NCI-H2227 (cell line): Measurements from ENCODE around the gene STAM.
A peak's percentile ranks its signal among the peaks of the same experiment; 100 is the strongest.
"Not testable (repeated sequence)": the region's sequence is repeated elsewhere in the genome, so short reads cannot be mapped to it uniquely, and the experiment has no call there.

Source experiments
- DNase-seq: peaks from one replicate; lab custom pipeline; 2025; ENCODE audit not compliant: unreplicated experiment; lab: John Stamatoyannopoulos, UW

Gene STAM

DNA sequence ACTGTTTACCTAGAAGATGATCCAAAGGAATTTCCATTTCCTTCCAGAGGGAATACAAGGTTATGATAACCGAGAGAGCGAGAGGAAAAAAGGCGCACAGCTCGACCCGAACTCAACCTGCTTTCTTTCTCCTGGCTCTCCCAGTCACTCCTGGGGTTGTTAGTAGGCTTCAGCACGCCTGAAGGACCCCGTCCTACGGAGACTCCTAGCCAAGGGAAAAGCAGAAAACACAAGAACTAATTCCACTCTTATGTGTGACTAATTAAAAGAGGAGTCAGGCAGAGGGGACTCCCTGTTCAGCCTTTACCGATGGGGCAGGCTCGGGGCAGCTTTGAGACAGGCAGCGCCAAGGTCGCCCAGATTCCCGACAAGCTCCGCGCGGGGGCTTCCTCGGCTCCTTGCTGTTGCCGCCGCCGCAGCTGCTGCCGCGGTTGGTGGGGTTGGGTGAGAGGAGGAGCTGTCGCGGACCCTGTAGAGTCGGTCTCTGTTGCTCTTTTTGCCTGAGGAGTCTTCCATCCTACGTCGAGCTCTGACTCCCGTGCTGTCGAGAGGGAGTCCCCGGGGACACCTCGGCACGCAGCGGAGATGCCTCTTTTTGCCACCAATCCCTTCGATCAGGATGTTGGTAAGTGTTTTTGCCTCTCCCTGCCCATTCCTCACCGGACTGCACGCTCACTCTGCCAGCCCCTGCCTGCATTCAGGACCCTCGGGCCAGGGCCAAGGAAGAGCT, at the start of gene STAM:
Gene STAM, plus strand, starts transcription at position 397 of the 730 bp plus-strand sequence. Its CDS starts 189 bp downstream, at position 586.
- peak; percentile 93 for DNase-seq

DNA sequence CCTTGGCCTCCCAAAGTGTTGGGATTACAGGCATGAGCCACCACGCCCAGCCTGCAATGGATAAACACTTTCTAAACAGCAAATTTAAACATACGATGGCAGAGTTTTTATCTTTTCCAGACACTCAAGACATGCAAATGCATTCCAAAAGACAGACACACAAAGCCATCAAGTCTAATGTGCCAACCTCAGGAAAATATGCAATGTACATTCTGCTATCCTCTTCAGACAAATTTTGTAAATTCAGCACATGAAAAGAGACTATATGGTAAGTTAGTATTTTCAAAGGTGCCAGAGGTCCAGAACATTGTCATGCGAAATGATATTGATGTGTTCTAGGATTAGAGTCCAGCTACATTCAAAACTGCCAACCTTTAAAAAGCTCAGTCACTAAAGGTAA, 46.6 kb upstream of the STAM start:
- DNase-seq: no peak

- DNase-seq: no peak
Measured at GRCh38 chr10:17599089-17599488, 44.9 kb upstream of the STAM start.

GRCh38 chr10:17605936-17606335, 38.0 kb upstream of the STAM start:
- DNase-seq: no peak

DNA sequence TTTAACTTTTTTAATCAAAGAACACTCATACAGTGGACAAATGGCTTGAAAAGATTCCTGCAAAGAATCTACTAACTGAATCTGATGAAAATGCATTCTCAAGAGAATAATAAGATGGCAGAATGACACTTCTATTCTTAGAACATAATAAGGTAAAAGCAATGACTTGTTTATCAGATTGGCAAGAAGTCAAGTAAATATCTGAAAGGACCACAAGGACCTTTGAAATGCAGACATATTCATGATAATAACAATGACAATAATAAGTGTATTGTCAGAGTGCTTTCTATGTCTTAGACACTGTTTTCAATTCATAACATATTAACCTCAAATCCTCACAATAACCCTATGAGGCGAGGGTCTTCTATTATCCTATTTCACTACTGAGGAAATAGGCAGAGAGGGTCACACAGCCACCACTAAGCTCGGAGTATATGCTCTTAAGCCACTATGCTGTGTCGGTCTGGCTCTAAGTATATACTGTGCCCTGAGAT, 37.4 kb upstream of the STAM start:
- DNase-seq: no peak

- no peak for DNase-seq
Measured at GRCh38 chr10:17607060-17607459, 36.9 kb upstream of the STAM start.

GRCh38 chr10:17607603-17608332, 36.2 kb upstream of the STAM start:
- peak; percentile 51 for DNase-seq

GRCh38 chr10:17609523-17610079, 34.4 kb upstream of the STAM start:
- DNase-seq: no peak

DNA sequence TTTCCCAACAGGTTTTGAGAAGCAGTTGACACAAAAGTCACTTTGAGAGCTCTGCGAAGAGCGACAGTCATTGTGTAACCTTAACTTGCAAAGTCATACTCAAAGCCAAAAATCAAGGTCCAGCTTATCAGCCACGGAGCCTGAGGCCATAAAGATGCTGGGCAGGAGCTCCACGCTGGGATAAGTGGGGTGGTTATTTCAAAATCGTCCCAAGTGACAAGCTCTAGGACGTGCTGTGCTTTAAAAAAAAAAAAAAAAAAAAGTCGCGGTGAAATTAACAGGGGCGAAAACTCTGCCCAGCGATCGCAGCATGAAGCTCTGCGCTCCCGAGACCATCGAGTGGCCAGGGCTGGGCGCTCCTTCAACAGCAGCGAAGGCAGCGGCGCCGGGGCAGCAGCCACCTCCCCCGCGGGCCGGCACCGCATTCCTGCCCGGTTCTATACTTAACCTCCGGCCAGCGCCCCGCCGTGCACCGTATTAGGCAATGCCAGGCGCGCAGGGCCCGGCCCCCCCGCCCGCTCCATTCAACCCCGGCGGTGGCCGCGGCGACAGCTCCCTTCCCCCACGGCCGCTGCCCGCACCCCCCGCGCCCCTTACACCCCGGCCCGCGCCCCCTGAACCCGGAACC, 27.4 kb upstream of the STAM start:
- peak; percentile 4 for DNase-seq

DNA sequence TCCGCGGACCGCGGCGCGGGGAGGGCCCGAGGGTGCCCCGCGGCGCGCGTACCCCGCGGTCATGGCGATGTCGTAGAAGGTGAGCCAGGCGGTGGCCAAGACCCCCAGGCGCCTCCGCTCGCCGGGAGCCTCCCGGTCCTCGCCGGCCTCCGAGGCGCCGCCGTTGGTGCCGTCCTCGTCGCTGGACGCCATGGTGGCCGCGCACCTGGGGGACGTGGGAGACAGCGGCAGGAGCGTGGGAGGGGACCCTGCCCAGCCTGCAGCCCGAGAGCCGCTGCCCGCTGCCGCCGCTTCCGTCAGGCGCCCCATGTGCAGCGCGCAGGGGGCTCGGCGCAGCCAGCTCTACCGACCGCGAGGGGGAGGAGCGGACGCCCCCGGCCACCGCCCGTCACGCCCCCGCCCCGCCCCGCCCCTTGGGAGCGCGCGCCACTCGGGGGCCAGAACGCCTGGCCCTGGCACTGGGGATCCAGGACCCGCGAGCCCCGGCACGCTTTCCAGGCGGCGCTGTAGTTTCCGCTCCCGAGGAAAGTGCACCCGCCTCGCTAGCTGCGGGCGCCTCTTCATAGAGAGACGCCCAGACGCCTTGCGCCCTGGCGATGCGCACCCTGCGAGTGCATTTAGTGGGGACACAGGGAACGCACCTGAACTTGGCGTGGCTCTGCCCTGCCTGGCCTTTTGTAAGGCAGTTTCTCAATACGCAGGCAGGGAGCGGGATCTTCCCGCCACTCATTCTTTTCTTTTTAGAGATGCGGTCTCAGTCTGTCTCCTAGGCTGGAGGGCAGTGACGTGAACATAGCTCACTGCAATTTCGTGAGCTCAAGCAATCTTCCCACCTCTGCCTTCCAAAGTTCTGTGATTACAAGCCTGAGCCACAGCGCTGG, 26.7 kb upstream of the STAM start, which contains the start of gene HACD1:
Gene HACD1, minus strand, starts transcription at position 344 of the 881 bp plus-strand sequence. Its CDS starts 35 bp downstream, at position 309.
- peak; percentile 50 for DNase-seq

DNA sequence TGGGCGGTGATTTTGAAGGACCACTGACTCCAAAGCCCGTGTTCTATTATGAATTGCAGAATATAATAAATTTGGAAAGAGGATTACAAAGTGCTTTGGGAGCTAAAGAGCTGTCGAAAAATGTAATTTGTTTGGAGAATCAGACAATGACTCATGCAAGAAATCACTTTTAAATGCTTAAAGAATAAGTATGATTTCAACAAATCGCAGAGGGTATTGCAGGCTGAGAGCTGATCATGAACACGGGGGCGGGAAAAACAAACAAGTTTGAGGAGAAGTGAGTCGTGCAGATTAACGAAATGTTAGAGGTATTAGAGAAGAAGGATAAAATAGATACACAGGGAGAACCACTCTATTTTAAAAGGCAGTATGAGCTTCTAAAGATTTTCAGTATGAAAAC, 21.9 kb upstream of the STAM start:
- no peak for DNase-seq

GRCh38 chr10:17624996-17625395, 19.0 kb upstream of the STAM start:
- DNase-seq: no peak

- no peak for DNase-seq
Measured at GRCh38 chr10:17626656-17627055, 17.3 kb upstream of the STAM start.

- not testable (repeated sequence) for DNase-seq
Measured at GRCh38 chr10:17632590-17632989, 11.4 kb upstream of the STAM start.

- DNase-seq: no peak
Measured at GRCh38 chr10:17633353-17633752, 10.6 kb upstream of the STAM start.

GRCh38 chr10:17637869-17638268, 6.1 kb upstream of the STAM start:
- DNase-seq: no peak

- DNase-seq: no peak
Measured at GRCh38 chr10:17640331-17640816, 3.6 kb upstream of the STAM start.

- DNase-seq: peak; percentile 77
Measured at GRCh38 chr10:17643339-17643754, 604 bp upstream of the STAM start.

DNA sequence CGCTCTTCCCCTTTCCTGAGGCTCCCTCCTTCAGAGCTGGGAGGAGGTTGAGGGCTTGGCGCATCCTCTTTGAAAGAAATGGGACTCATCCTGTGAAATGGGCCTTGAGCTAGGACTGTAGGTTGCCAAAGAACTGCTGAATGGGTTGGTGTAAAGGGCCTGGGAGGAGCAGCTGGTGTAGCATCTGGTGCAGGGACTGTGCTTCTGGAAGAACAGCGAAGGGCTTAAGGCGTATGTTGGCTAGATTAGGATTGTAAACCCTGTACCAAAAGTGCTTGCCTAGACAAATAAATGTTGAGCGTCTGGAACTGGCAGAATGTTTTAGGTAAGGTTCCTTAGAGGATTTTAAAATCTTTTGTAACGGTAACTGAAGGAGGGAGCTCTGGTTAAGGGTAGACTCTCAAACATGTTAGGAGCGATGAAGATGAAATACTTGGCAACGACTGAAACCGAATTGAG, 563 bp downstream of the STAM start:
- DNase-seq: peak; percentile 32
